Heart left ventricle (tissue), 13 donors: Measurements from ENCODE around the gene WDR87.

ENCODE experiments used
- CTCF ChIP-seq, 12 donors: fragments of 200-600 bp; sonication (generic) in 4 of 12; IDR thresholded peaks; one replicate each; pipeline versions ENCODE4 v1.5.0 to v1.8.0; 2018 to 2022; ENCODE audit warnings: antibody characterized with exemption in 12 of 12, mild to moderate bottlenecking in 5 of 12
- POLR2A ChIP-seq, 2 donors: fragments of 450-650 bp; IDR thresholded peaks; one replicate each; pipeline ENCODE4 v1.6.1; 2017; ENCODE audit warnings: antibody characterized with exemption in 2 of 2, mild to moderate bottlenecking in 2 of 2, moderate library complexity in 2 of 2
- donor health status: ischemic (EF 13 %, LVEDD 7.1; RV severe dilation, severe dysfunction).
- donor health status: DM: no; HTN: yes; CAD: no.
- donor health status: DM: no; HTN: no; CAD: no.
- donor health status: ischemic (EF 25% LVEDD 6.9; RV normal size, moderate dysfunction).
- donor health status: ischemic (EF 25% LVEDD 5.7; RV mildly dilated, moderate dysfunction).
- donor health status: ischemic (EF 35%, LVEDD 5.7; RV mildly dilated, moderate dysfunction).
- donor health status: nonischemic (EF 11% LVEDD 7.7; RV severe dilation, severe dysfunction).
- donor health status: DM: yes; HTN: yes; CAD: no.
- donor health status: PGD.
- donor health status: ischemic (EF 29% LVEDD 5.4; RV normal size, mild dysfunction).
- donor health status: nonischemic (EF 23%, LVEDD 6.1; RV moderate dilation, normal function).

GRCh38 chr19:37845932-37846331 lies 60.5 kb downstream of the WDR87 start:
- TF ChIP-seq CTCF (IDR thresholded peaks at IDR 0.05) (no peak), POLR2A (IDR thresholded peaks at IDR 0.05) (no peak)
